Measurements from ENCODE around the gene C10orf62. TPM values are rescaled to one million over a fixed set of nuclear protein-coding genes. Genes with fewer than 3 reads are reported as not detected.
"Not testable (repeated sequence)": the region's sequence is repeated elsewhere in the genome, so short reads cannot be mapped to it uniquely, and the experiment has no call there.

C10orf62 gene
- total RNA-seq (2014; rRNA removed; shearing (Covaris generic)) = not detected in 2 replicates

GRCh38 chr10:97589479-97589878 lies at the start of gene C10orf62:
Gene C10orf62 (plus strand): TSS chr10:97589721. CDS start chr10:97589898, 177 bp downstream.
- DNase-seq (ENCODE audit: low spot score) = no peak

- DNase-seq (ENCODE audit: low spot score) = no peak
Measured at GRCh38 chr10:97540669-97541500, 48.6 kb upstream of the C10orf62 start.

- peak; percentile 92 for DNase-seq (ENCODE audit: low spot score)
Measured at GRCh38 chr10:97542169-97543024, 47.1 kb upstream of the C10orf62 start.

GRCh38 chr10:97543025-97543546 lies 46.4 kb upstream of the C10orf62 start:
- DNase-seq (ENCODE audit: low spot score) = peak; percentile 90

GRCh38 chr10:97546456-97547270 lies 42.9 kb upstream of the C10orf62 start:
- no peak for DNase-seq (ENCODE audit: low spot score)

GRCh38 chr10:97547271-97547600 lies 42.3 kb upstream of the C10orf62 start:
- no peak for DNase-seq (ENCODE audit: low spot score)

GRCh38 chr10:97547962-97548361 lies 41.6 kb upstream of the C10orf62 start:
- DNase-seq (ENCODE audit: low spot score) = no peak

GRCh38 chr10:97548828-97549455 lies 40.6 kb upstream of the C10orf62 start:
- DNase-seq (ENCODE audit: low spot score) = no peak

- no peak for DNase-seq (ENCODE audit: low spot score)
Measured at GRCh38 chr10:97549587-97550322, 39.8 kb upstream of the C10orf62 start.

- no peak for DNase-seq (ENCODE audit: low spot score)
Measured at GRCh38 chr10:97550336-97551149, 39.0 kb upstream of the C10orf62 start.

- no peak for DNase-seq (ENCODE audit: low spot score)
Measured at GRCh38 chr10:97551271-97551670, 38.2 kb upstream of the C10orf62 start.

- DNase-seq (ENCODE audit: low spot score) = peak; percentile 39
Measured at GRCh38 chr10:97553575-97554031, 35.9 kb upstream of the C10orf62 start.

GRCh38 chr10:97554336-97554735 lies 35.2 kb upstream of the C10orf62 start:
- not testable (repeated sequence) for DNase-seq (ENCODE audit: low spot score)

GRCh38 chr10:97555541-97555940 lies 34.0 kb upstream of the C10orf62 start:
- DNase-seq (ENCODE audit: low spot score) = not testable (repeated sequence)

GRCh38 chr10:97560731-97561381 lies 28.7 kb upstream of the C10orf62 start:
- DNase-seq (ENCODE audit: low spot score) = not testable (repeated sequence)

- DNase-seq (ENCODE audit: low spot score) = not testable (repeated sequence)
Measured at GRCh38 chr10:97561386-97562077, 28.0 kb upstream of the C10orf62 start.

- DNase-seq (ENCODE audit: low spot score) = not testable (repeated sequence)
Measured at GRCh38 chr10:97562329-97562728, 27.2 kb upstream of the C10orf62 start.

- no peak for DNase-seq (ENCODE audit: low spot score)
Measured at GRCh38 chr10:97563337-97563736, 26.2 kb upstream of the C10orf62 start.
